Cardiac muscle cell (in vitro differentiated cells and primary cell): ENCODE data around the gene DNALI1. TPM values are rescaled to one million over a fixed set of nuclear protein-coding genes. Genes with fewer than 3 reads are reported as not detected.
"Not testable (repeated sequence)": the region's sequence is repeated elsewhere in the genome, so short reads cannot be mapped to it uniquely, and the experiment has no call there.

Experiments used
- DNase-seq, 2 donors: peaks; one replicate each; pipeline versions ENCODE4 v3.0.0 to v3.0.0-alpha.2; 2010 to 2017; ENCODE audit warnings: low read depth in 1 of 2, low spot score in 1 of 2
- H3K27ac ChIP-seq: fragments of 200-600 bp; sonication (generic); 2 replicates; pipeline ENCODE4 v1.5.1; 2016
- H3K27me3 ChIP-seq: fragments of 200-600 bp; sonication (generic); 2 replicates; pipeline ENCODE4 v1.6.0; 2016; ENCODE audit warnings: control low read depth
- H3K36me3 ChIP-seq: fragments of 200-600 bp; sonication (generic); 2 replicates; pipeline ENCODE4 v1.5.1; 2016; ENCODE audit warnings: control low read depth
- H3K4me1 ChIP-seq: fragments of 200-600 bp; sonication (generic); 2 replicates; pipeline ENCODE4 v1.8.1; 2017; ENCODE audit warnings: low read depth, mild to moderate bottlenecking, mixed run types
- H3K4me3 ChIP-seq: fragments of 200-600 bp; sonication (generic); 2 replicates; pipeline ENCODE4 v1.5.1; 2016; ENCODE audit warnings: mild to moderate bottlenecking
- H3K9me3 ChIP-seq: fragments of 200-600 bp; sonication (generic); 2 replicates; pipeline ENCODE4 v1.5.1; 2017; ENCODE audit warnings: low read depth, mild to moderate bottlenecking, control low read depth
- polyA plus RNA-seq: library from polyadenylated mRNA; unstranded; fragments of >200 nt; fragmentation: Nextera tagmentation; extraction: Ambion mirVana; gene quantifications from 2 replicates; pipeline ENCODE4 v1.2.1, GENCODE V29; 2016
- total RNA-seq: library from RNA; depleted of rRNA; stranded (reverse); fragments of >200 nt; gene quantifications from 2 replicates; pipeline ENCODE4 v1.2.3, GENCODE V29; 2016
- TF ChIP-seq, protein P1 (sequence below): IDR thresholded peaks from 2 replicates; pipeline ENCODE4 v1.5.1; 2012; ENCODE audit warnings: low read depth, mild to moderate bottlenecking, low read length

Gene DNALI1
- total and polyA plus RNA-seq, 2 experiments from 2014 or later, result 17.8 to 43.2 TPM

DNA sequence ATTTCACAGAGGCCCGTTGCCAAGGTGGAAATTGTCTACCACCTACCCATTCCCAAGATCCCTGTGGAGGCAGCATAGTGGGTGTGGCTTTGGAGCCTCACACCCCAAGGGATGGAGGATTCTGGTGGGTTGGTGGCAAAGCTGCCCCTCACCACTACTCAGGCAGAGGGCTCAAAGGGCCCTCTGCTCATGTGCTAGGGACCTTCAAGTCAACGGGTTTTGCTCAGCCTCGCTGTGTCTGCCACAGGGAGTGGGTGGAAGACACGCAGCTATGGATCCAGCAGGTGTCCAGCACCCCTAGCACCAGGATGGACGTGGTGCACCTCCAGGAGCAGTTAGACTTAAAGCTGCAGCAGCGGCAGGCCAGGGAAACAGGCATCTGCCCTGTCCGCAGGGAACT lies 2.3 kb downstream of the DNALI1 start:
- H3K27me3 ChIP-seq, result no peaks in the 10 kb centered on the region
- H3K9me3 ChIP-seq, result no peaks in the 10 kb centered on the region
- H3K4me3 ChIP-seq, result no peak overlapping the region
- TF ChIP-seq, protein P1, sequence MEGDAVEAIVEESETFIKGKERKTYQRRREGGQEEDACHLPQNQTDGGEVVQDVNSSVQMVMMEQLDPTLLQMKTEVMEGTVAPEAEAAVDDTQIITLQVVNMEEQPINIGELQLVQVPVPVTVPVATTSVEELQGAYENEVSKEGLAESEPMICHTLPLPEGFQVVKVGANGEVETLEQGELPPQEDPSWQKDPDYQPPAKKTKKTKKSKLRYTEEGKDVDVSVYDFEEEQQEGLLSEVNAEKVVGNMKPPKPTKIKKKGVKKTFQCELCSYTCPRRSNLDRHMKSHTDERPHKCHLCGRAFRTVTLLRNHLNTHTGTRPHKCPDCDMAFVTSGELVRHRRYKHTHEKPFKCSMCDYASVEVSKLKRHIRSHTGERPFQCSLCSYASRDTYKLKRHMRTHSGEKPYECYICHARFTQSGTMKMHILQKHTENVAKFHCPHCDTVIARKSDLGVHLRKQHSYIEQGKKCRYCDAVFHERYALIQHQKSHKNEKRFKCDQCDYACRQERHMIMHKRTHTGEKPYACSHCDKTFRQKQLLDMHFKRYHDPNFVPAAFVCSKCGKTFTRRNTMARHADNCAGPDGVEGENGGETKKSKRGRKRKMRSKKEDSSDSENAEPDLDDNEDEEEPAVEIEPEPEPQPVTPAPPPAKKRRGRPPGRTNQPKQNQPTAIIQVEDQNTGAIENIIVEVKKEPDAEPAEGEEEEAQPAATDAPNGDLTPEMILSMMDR, result no peak
- no peak overlapping the region for H3K27ac ChIP-seq
- DNase-seq, result no peak
- H3K36me3 ChIP-seq, result no peaks in the 10 kb centered on the region
- H3K4me1 ChIP-seq, result peaks cover 5% of the 10 kb centered on the region

DNA sequence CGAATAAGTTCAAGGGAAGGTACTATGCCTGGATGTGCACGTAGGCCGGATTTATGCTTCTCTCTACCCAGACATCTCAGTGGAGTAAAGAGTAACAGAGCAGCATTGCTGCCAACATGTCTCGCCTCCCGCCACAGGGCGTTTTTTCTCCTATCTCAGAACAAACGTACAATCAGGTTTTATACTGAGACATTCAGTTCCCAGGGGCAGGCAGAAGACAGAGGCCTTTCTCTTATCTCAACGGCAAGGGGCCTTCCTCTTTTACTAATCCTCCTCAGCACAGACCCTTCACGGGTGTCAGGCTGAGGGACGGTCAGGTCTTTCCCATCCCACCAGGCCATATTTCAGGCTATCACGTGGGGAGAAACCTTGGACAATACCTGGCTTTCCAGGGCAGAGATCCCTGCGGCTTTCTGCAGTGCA lies 3.2 kb downstream of the DNALI1 start:
- not testable (repeated sequence) for H3K27me3 ChIP-seq, H3K4me3 ChIP-seq, H3K4me1 ChIP-seq, H3K27ac ChIP-seq, DNase-seq, H3K36me3 ChIP-seq, H3K9me3 ChIP-seq

DNA sequence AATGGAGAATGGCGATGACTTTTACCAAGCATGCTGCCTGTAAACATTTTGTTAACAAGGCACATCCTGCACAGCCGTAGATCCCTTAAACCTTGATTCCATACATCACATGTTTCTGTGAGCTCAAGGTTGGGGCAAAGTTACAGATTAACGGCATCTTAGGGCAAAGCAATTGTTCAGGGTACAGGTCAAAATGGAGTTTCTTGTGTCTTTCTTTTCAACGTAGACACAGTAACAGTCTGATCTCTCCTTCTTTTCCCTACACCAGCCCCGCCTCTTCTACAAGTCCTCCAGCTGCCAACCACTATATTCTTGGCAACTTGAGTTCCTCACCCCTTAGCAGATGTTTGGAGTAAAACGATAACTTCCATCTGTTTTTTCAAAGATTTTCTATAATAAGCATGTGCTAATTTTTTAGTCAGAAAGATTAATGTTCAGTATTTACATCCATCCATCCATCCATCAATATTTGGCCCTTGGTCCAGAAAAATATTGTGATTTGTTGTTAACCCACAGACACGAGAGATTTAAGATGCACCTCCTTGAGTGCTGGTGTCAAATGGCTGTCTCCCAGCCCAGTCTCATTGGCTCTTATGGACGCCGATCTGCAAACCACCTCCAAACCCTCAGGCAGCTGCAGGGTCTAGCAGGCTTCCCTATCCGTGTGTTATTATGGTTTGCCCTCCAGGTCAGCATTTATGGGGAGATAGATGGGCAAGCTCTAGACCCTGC lies 3.8 kb downstream of the DNALI1 start:
- Histone ChIP-seq H3K36me3 (peaks cover 6% of the 10 kb centered on the region), H3K27ac (no peak overlapping the region), H3K9me3 (no peaks in the 10 kb centered on the region), H3K27me3 (no peaks in the 10 kb centered on the region), H3K4me3 (no peak overlapping the region), H3K4me1 (peaks cover 5% of the 10 kb centered on the region)
- TF ChIP-seq, protein P1, result no peak
- DNase-seq, result no peak

DNA sequence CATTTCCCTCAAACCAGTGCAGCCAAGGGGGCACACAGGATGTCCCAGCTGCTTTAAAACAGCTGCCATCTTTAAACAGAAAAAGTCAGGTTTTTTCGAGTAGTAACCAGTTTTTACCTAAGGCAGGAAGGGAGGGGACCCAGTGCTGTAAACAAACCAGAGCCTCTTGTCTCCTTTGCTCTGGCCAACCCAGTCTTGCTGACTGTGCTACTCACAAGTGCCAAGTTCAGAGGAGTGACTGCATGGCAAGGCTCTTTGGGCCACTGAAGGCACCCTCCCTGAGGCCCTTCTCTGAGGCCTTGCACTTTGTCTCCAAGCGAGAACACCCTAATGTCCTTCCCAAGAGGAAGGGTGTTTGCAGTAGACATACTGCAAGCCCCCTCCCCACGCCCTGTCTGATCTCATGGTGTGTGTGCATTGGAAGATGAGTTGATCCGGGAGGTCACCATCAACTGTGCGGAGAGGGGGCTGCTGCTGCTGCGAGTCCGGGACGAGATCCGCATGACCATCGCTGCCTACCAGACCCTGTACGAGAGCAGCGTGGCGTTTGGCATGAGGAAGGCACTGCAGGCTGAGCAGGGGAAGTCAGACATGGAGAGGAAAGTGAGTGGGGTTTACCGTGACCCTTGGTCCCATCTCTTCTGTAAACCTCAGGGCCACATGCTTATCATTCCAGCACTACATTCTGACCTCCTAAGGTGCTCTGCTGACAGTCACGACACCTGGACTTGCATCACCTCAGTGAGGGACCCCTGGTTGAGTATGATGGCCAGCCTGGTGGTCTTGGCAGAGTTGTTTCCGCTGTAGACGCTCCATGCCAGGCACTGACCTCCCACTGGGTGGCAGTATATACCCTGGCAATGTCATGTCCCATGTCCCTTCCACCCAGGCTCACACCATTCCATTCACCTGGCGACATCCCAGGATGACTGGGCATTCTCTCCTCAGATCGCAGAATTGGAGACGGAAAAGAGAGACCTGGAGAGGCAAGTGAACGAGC lies 4.7 kb downstream of the DNALI1 start:
- H3K9me3 ChIP-seq, result no peaks in the 10 kb centered on the region
- no peak overlapping the region for H3K4me3 ChIP-seq
- TF ChIP-seq, protein P1, result peak; percentile 51
- H3K36me3 ChIP-seq, result peaks cover 11% of the 10 kb centered on the region
- DNase-seq, result peak in 1 of 2 donors; percentile 36
- no peak overlapping the region for H3K27ac ChIP-seq
- H3K27me3 ChIP-seq, result no peaks in the 10 kb centered on the region
- H3K4me1 ChIP-seq, result peaks cover 5% of the 10 kb centered on the region

DNA sequence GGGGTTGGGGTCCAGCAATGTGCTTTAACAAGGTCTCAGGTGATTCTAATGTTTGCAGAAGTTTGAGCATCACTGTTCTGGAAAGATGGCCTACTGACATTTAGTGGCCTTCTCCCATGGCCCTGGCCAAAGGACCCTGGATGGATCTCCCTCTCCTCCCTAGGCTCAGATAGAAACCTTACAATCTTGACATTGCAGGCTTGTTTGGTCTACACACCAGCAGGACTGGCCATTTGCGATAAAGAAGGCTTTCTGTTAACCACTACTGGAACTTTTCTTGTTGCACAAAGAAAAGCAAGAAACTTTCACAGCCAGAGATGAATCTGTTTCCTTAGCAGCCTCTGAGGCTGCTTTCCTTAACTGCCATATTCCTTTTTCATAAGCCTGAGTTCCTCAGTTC lies 6.2 kb downstream of the DNALI1 start:
- TF ChIP-seq, protein P1, result no peak
- H3K9me3 ChIP-seq, result no peaks in the 10 kb centered on the region
- peaks cover 25% of the 10 kb centered on the region for H3K36me3 ChIP-seq
- H3K4me1 ChIP-seq, result no peaks in the 10 kb centered on the region
- H3K27me3 ChIP-seq, result no peaks in the 10 kb centered on the region
- no peak overlapping the region for H3K27ac ChIP-seq
- H3K4me3 ChIP-seq, result no peak overlapping the region
- DNase-seq, result no peak
